Astrocyte (in vitro differentiated cells and primary cell): ENCODE data around the gene CR2.

ENCODE experiments used
- EZH2 ChIP-seq: IDR thresholded peaks from 2 replicates; pipeline ENCODE4 v1.6.1; 2012; ENCODE audit warnings: mild to moderate bottlenecking, low read length, inconsistent platforms; ENCODE audit not compliant: insufficient read depth
- TF ChIP-seq, protein P1 (sequence below): IDR thresholded peaks from 2 replicates; pipeline ENCODE4 v1.5.1; 2011; ENCODE audit warnings: low read depth, mild to moderate bottlenecking, inconsistent platforms, low read length, moderate library complexity; ENCODE audit not compliant: insufficient read depth

DNA sequence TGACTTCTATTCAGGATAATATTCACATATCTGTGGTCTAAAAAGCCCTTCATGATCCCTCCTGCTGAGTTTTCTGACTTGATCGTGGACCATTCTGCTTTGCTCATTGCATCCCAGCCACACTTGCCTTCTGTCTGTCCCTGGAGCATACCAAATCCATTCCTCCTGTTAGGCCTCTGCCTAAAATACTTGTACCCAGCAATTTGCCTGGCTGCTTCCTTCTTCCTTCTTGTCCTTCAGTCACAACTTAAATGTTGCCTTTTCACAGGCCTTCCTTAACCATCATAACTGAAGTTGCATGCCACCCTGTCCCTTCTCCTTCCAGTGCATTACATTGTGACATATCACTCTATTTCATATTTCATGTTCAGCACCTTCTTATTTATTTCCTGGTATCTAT is 4.3 kb downstream of the CR2 start:
- TF ChIP-seq, protein P1, sequence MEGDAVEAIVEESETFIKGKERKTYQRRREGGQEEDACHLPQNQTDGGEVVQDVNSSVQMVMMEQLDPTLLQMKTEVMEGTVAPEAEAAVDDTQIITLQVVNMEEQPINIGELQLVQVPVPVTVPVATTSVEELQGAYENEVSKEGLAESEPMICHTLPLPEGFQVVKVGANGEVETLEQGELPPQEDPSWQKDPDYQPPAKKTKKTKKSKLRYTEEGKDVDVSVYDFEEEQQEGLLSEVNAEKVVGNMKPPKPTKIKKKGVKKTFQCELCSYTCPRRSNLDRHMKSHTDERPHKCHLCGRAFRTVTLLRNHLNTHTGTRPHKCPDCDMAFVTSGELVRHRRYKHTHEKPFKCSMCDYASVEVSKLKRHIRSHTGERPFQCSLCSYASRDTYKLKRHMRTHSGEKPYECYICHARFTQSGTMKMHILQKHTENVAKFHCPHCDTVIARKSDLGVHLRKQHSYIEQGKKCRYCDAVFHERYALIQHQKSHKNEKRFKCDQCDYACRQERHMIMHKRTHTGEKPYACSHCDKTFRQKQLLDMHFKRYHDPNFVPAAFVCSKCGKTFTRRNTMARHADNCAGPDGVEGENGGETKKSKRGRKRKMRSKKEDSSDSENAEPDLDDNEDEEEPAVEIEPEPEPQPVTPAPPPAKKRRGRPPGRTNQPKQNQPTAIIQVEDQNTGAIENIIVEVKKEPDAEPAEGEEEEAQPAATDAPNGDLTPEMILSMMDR, result no peak
- no peak for TF ChIP-seq EZH2
